Upper lobe of left lung (tissue), 4 donors: ENCODE measurements around the gene LAMB4.

ENCODE experiments used
- EP300 ChIP-seq, 4 donors: sonication (generic); formaldehyde crosslinking; IDR thresholded peaks; one replicate each; pipeline ENCODE4 v1.5.1; 2017; ENCODE audit warnings: antibody characterized with exemption in 4 of 4, control low read depth in 2 of 4
- POLR2A ChIP-seq, 4 donors: fragments of 450-650 bp; IDR thresholded peaks; one replicate each; pipeline ENCODE4 v1.5.1; 2016 to 2017; ENCODE audit warnings: antibody characterized with exemption in 4 of 4, mild to moderate bottlenecking in 2 of 4
- POLR2AphosphoS5 ChIP-seq, 2 donors: sonication (generic); formaldehyde crosslinking; IDR thresholded peaks; one replicate each; pipeline ENCODE4 v1.5.1; 2017; ENCODE audit warnings: antibody characterized with exemption in 2 of 2
- TF ChIP-seq, protein P1 (sequence below), 6 experiments: fragments of 450-650 bp in 4 of 6; fragments of 200-600 bp in 2 of 6; sonication (generic) in 2 of 6; IDR thresholded peaks; one replicate each; pipeline ENCODE4 v1.5.1; 2016 to 2019; ENCODE audit warnings: antibody characterized with exemption in 6 of 6

DNA sequence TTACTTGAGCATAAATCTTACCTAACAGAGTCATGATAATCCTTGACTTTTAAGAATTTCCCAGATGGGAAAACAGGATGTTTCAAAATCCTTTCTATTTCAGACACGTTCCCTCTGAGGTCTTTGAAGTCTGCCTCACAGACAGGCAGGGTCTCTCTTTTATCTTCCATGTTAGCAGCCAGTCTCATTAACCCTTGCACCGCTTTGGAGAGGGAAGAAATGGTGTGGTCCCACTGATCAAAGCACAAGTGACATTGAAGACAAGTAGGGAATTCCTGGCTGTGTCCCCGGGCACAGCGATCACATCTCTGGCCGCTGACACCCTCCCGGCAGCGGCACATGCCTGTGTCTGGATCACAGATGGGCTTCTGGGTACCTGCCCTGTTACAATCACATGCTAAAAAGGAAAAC, 74.5 kb downstream of the LAMB4 start:
- TF ChIP-seq, protein P1, sequence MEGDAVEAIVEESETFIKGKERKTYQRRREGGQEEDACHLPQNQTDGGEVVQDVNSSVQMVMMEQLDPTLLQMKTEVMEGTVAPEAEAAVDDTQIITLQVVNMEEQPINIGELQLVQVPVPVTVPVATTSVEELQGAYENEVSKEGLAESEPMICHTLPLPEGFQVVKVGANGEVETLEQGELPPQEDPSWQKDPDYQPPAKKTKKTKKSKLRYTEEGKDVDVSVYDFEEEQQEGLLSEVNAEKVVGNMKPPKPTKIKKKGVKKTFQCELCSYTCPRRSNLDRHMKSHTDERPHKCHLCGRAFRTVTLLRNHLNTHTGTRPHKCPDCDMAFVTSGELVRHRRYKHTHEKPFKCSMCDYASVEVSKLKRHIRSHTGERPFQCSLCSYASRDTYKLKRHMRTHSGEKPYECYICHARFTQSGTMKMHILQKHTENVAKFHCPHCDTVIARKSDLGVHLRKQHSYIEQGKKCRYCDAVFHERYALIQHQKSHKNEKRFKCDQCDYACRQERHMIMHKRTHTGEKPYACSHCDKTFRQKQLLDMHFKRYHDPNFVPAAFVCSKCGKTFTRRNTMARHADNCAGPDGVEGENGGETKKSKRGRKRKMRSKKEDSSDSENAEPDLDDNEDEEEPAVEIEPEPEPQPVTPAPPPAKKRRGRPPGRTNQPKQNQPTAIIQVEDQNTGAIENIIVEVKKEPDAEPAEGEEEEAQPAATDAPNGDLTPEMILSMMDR (IDR thresholded peaks at IDR 0.05): no peak
- TF ChIP-seq POLR2AphosphoS5 (IDR thresholded peaks at IDR 0.05): no peak
- no peak for TF ChIP-seq POLR2A (IDR thresholded peaks at IDR 0.05)
- no peak for TF ChIP-seq EP300 (IDR thresholded peaks at IDR 0.05)
